ENCODE data around the gene PHF20. TPM values are rescaled to one million over a fixed set of nuclear protein-coding genes. Genes with fewer than 3 reads are reported as not detected.

The PHF20 gene
- total RNA-seq, 1 experiment from 2014 or later = 65.8 TPM

DNA sequence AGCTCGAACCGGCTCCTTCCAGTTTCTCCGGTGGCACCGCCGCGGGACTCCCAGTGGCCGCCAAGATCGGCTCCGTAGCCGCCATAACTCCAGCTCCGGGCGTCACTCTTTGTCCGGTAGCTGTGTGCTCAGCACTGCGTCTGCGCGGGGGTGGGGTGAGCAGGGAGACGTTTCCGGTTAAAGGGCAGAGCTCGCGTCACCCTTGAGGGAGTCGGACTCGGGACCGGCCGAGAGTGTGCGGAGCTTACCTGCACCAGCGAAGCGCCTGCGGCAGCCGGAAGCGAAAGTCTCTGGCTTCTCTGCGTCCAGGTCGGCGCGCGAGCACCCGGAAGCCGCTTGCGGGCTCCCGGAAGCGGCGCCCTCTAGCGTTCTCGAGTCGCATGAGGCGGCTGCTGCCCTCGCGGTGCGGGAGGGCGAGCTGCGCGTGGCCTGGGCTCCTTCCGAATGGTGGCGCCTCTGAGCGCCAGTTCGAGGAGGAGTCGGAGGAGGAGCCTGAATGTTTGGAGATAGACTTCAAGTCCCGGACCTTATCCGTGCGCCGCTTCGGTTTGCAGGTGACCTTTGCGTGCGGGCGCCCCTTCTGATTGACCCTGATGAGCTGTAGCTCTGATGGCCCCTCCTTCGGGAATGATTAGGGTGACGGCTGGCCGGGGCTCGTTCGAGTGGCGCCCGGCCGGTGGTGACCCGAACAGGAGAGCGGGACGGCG, 182.5 kb downstream of the PHF20 start, which contains the start of gene SCAND1 (continued):
- TF ChIP-seq, protein P1, sequence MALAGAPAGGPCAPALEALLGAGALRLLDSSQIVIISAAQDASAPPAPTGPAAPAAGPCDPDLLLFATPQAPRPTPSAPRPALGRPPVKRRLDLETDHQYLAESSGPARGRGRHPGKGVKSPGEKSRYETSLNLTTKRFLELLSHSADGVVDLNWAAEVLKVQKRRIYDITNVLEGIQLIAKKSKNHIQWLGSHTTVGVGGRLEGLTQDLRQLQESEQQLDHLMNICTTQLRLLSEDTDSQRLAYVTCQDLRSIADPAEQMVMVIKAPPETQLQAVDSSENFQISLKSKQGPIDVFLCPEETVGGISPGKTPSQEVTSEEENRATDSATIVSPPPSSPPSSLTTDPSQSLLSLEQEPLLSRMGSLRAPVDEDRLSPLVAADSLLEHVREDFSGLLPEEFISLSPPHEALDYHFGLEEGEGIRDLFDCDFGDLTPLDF (CRISPR knock-in tag; IDR thresholded peaks at IDR 0.05) = peak; percentile 27; the same call in 1 of the 2 replicates
- TF ChIP-seq NFATC4 (CRISPR knock-in tag; IDR thresholded peaks at IDR 0.05) = no peak
- TF ChIP-seq JAZF1 (CRISPR knock-in tag; IDR thresholded peaks at IDR 0.05) = no peak
- TF ChIP-seq, protein P2, sequence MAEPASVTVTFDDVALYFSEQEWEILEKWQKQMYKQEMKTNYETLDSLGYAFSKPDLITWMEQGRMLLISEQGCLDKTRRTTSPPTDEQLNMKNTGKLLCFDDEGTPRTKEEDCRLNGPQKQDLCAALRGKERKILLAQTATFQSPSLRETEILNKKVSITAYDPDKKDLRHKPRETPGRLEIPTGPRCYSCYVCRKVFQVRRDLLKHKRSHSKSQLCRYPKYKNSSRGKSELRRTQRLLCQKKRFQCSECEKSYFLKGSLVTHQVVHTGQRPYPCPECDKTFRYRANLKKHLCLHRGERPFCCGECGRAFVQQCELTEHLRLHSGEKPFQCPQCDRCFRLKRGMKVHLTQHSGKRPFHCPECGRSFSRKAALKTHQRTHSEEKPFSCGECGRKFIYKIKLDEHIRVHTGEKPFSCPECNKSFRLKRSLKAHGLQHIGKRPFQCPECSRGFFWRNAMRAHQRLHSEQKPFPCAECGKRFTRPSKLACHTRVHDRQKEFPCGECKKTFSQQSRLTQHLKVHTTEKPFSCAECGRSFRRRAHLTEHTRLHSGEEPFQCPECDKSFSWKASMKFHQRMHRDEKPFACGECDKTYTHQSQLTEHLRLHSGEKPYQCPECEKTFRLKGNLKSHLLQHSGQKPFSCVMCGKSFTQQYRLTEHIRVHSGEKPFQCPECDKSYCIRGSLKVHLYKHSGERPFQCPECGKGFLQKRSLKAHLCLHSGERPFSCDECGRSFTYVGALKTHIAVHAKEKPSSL (CRISPR knock-in tag; conservative IDR thresholded peaks at IDR 0.05) = no peak
- no peak for TF ChIP-seq OVOL2 (CRISPR knock-in tag; IDR thresholded peaks at IDR 0.05; ENCODE audit: borderline replicate concordance)
- TF ChIP-seq NR1H2 (CRISPR knock-in tag; IDR thresholded peaks at IDR 0.05) = no peak
- no peak for TF ChIP-seq NFYB (CRISPR knock-in tag; conservative IDR thresholded peaks at IDR 0.05; ENCODE audit: low read depth)
- no peak for TF ChIP-seq EMX1 (CRISPR knock-in tag; IDR thresholded peaks at IDR 0.05)
- no peak for TF ChIP-seq RORB (CRISPR knock-in tag; IDR thresholded peaks at IDR 0.05)
- TF ChIP-seq, protein P3, sequence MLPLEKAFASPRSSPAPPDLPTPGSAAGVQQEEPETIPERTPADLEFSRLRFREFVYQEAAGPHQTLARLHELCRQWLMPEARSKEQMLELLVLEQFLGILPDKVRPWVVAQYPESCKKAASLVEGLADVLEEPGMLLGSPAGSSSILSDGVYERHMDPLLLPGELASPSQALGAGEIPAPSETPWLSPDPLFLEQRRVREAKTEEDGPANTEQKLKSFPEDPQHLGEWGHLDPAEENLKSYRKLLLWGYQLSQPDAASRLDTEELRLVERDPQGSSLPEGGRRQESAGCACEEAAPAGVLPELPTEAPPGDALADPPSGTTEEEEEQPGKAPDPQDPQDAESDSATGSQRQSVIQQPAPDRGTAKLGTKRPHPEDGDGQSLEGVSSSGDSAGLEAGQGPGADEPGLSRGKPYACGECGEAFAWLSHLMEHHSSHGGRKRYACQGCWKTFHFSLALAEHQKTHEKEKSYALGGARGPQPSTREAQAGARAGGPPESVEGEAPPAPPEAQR (CRISPR knock-in tag; IDR thresholded peaks at IDR 0.05) = no peak
- no peak for TF ChIP-seq TEAD4 (CRISPR knock-in tag; IDR thresholded peaks at IDR 0.05)
- TF ChIP-seq, protein P4, sequence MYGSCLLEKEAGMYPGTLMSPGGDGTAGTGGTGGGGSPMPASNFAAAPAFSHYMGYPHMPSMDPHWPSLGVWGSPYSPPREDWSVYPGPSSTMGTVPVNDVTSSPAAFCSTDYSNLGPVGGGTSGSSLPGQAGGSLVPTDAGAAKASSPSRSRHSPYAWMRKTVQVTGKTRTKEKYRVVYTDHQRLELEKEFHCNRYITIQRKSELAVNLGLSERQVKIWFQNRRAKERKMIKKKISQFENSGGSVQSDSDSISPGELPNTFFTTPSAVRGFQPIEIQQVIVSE (CRISPR knock-in tag; IDR thresholded peaks at IDR 0.05; ENCODE audit: borderline replicate concordance) = no peak
- no peak for TF ChIP-seq PRRX2 (CRISPR knock-in tag; IDR thresholded peaks at IDR 0.05)
- peak; percentile 87 for TF ChIP-seq FOXK1 (CRISPR knock-in tag; IDR thresholded peaks at IDR 0.05)
- TF ChIP-seq CREM (CRISPR knock-in tag; IDR thresholded peaks at IDR 0.05) = 0 out of 2 replicates have a peak, but pooled peaks have one; percentile 14
- 0 out of 2 replicates have a peak, but pooled peaks have one; percentile 17 for TF ChIP-seq SMAD3 (CRISPR knock-in tag; IDR thresholded peaks at IDR 0.05; ENCODE audit: borderline replicate concordance)
- peak; percentile 37; the same call in 1 of the 2 replicates for TF ChIP-seq ZNF317 (CRISPR knock-in tag; IDR thresholded peaks at IDR 0.05; ENCODE audit: borderline replicate concordance, low read depth)
- TF ChIP-seq FOXP1 (CRISPR knock-in tag; IDR thresholded peaks at IDR 0.05; ENCODE audit: borderline replicate concordance) = peak; percentile 95
- TF ChIP-seq, protein P5, sequence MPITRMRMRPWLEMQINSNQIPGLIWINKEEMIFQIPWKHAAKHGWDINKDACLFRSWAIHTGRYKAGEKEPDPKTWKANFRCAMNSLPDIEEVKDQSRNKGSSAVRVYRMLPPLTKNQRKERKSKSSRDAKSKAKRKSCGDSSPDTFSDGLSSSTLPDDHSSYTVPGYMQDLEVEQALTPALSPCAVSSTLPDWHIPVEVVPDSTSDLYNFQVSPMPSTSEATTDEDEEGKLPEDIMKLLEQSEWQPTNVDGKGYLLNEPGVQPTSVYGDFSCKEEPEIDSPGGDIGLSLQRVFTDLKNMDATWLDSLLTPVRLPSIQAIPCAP (CRISPR knock-in tag; IDR thresholded peaks at IDR 0.05) = no peak
- TF ChIP-seq, protein P6, sequence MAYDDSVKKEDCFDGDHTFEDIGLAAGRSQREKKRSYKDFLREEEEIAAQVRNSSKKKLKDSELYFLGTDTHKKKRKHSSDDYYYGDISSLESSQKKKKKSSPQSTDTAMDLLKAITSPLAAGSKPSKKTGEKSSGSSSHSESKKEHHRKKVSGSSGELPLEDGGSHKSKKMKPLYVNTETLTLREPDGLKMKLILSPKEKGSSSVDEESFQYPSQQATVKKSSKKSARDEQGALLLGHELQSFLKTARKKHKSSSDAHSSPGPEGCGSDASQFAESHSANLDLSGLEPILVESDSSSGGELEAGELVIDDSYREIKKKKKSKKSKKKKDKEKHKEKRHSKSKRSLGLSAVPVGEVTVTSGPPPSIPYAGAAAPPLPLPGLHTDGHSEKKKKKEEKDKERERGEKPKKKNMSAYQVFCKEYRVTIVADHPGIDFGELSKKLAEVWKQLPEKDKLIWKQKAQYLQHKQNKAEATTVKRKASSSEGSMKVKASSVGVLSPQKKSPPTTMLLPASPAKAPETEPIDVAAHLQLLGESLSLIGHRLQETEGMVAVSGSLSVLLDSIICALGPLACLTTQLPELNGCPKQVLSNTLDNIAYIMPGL (CRISPR knock-in tag; IDR thresholded peaks at IDR 0.05) = peak; percentile 99
- TF ChIP-seq, protein P7, sequence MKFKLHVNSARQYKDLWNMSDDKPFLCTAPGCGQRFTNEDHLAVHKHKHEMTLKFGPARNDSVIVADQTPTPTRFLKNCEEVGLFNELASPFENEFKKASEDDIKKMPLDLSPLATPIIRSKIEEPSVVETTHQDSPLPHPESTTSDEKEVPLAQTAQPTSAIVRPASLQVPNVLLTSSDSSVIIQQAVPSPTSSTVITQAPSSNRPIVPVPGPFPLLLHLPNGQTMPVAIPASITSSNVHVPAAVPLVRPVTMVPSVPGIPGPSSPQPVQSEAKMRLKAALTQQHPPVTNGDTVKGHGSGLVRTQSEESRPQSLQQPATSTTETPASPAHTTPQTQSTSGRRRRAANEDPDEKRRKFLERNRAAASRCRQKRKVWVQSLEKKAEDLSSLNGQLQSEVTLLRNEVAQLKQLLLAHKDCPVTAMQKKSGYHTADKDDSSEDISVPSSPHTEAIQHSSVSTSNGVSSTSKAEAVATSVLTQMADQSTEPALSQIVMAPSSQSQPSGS (CRISPR knock-in tag; IDR thresholded peaks at IDR 0.05; ENCODE audit: borderline replicate concordance, low read depth) = peak; percentile 49; the same call in 1 of the 2 replicates
- TF ChIP-seq GRHL2 (CRISPR knock-in tag; IDR thresholded peaks at IDR 0.05; ENCODE audit: insufficient replicate concordance, severe bottlenecking) = no peak
- TF ChIP-seq ZNF396 (CRISPR knock-in tag; IDR thresholded peaks at IDR 0.05; ENCODE audit: borderline replicate concordance) = no peak
- TF ChIP-seq, protein P8, sequence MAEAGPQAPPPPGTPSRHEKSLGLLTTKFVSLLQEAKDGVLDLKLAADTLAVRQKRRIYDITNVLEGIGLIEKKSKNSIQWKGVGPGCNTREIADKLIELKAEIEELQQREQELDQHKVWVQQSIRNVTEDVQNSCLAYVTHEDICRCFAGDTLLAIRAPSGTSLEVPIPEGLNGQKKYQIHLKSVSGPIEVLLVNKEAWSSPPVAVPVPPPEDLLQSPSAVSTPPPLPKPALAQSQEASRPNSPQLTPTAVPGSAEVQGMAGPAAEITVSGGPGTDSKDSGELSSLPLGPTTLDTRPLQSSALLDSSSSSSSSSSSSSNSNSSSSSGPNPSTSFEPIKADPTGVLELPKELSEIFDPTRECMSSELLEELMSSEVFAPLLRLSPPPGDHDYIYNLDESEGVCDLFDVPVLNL (CRISPR knock-in tag; IDR thresholded peaks at IDR 0.05; ENCODE audit: borderline replicate concordance, low read depth) = no peak; the same call in 1 of the 2 replicates
- TF ChIP-seq ELF4 (CRISPR knock-in tag; IDR thresholded peaks at IDR 0.05; ENCODE audit: low read depth) = no peak
- TF ChIP-seq TCF7 (CRISPR knock-in tag; IDR thresholded peaks at IDR 0.05; ENCODE audit: low read depth) = no peak; the same call in 1 of the 2 replicates
- 0 out of 2 replicates have a peak, but pooled peaks have one; percentile 42 for TF ChIP-seq ZNF219 (CRISPR knock-in tag; IDR thresholded peaks at IDR 0.05; ENCODE audit: borderline replicate concordance)
- TF ChIP-seq KAT7 (CRISPR knock-in tag; IDR thresholded peaks at IDR 0.05; ENCODE audit: borderline replicate concordance) = peak; percentile 73; the same call in 1 of the 2 replicates
